GM18867 (cell line): ENCODE results near the gene ZNF573.
"Not testable (repeated sequence)": the region's sequence is repeated elsewhere in the genome, so short reads cannot be mapped to it uniquely, and the experiment has no call there.

Experiments
- ATAC-seq: cut with Tn5 transposase; IDR thresholded peaks from one replicate; pipeline ENCODE4 v1.9.1; 2021; ENCODE audit warnings: mild to moderate bottlenecking, moderate library complexity; ENCODE audit not compliant: unreplicated experiment

The ZNF573 gene

DNA sequence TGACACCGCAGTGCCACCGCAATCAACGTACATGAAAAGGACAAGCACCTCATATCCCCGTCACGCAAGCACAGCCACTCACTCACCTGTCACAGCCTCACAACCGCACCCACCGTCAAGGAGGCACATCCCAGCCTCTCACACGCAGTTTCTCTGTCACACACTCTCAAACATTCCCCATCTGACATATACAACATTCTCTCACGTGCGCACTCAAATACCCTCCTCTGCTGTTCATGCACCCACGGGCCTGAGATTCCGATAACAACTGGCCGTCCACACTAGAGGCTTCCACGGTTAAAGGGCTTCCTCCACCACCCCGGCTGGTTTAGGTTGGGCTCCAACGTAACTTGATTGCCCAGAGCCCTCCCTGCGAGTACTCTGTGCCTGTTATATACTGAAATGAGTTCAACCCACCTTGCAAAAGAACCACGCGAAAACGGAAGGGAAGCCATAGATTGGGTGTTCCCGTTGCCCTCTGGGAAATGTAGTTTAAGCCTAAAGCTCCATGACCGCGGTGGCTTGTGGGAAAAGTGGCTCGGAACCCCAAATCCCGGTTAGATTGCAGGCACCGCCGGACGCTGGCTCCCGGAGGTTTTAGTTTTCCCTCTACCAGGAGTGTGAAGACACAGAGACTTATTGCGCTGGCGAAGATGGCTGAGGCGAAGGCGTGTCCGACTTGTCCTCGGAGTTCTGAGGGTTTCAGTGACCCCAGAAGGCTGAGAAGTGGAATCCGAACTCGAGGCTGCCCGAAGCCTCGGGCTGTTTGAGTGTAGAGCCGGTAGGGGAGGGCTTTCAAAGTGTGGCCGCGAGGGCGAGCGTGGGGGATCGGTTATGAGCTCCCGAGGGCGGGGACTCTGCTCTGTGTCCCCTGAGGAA is at the start of gene ZNF573:
ZNF573 (minus strand) TSS at position 460 of the 879 bp plus-strand sequence. CDS start 5,857 bp downstream, outside the sequence.
- peak; percentile 90 for ATAC-seq

DNA sequence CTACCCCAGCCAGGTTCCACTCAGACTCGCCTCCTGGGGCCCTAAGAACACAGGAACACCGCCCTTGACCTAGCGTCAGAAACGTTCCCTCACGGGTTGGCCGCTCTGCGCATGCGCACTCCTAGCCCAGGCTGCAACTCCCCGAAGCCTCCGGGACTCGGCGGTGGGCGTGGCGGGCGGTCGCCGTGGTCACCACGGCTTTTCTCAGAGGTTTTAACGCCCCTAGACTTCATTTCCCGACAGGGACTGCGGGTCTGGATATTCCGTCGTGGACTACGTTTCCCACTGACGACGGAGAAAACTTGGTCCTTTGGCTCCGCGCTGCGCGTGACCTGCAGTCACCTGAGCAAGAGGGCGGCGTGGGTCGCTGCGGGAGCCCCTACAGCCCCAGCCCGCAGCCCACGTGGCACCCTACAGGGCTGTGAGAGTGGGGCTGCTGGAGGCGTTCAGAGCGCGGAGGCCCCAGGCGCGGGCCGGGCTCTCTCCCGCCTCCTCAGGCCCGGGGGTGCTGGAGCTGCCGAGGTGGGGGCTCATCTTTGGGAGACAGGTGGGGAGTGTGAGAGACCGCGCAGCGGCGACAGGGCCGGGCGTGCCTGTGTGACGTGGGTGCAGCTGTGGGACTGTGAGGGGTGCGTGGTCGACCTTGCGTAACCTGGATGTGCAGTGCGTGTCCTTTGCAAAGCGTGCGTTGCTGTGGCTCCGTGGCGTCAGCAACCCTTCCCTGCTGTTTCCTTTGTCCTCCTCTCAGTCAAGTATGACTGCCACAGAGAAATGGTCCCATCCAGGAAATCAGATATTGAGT is 38.0 kb upstream of the ZNF573 start:
- no peak for ATAC-seq

DNA sequence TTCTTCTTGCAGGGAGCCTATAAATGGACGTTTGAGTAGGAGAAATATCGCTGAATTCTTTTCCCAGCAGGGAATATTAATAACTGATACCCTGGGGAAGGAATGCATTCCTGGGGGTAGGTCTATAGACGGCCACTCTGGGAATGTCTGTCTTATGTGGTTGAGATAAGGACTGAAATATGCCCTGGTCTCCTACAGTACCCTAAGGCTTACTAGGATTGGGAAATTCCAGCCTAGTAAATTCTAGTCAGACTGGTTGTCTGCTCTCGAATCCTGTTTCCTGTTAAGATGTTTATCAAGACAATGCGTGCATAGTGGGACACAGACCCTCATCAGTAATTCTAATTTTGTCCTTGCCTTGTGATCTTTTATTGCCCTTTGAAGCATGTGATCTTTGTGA is 36.2 kb upstream of the ZNF573 start:
- ATAC-seq: not testable (repeated sequence)

DNA sequence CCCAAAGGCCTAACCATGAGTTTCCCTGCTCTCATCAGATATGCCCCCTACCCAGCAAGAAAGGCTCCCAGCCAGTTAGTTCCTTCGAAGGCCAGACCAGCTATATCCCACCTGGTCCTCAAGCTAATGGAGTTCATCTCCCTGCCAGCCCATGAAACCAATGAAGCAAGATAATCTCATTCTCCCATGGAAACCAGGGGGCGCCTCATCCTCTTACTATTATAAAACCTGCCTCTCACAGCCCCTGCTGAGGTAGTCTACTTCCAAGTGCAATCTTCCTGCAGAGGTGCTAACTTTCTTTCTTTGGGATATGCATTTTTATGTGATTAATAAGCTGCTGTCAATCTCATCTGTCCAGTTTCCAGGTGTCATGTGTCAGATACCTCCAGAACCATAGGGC is 34.0 kb upstream of the ZNF573 start:
- no peak for ATAC-seq

DNA sequence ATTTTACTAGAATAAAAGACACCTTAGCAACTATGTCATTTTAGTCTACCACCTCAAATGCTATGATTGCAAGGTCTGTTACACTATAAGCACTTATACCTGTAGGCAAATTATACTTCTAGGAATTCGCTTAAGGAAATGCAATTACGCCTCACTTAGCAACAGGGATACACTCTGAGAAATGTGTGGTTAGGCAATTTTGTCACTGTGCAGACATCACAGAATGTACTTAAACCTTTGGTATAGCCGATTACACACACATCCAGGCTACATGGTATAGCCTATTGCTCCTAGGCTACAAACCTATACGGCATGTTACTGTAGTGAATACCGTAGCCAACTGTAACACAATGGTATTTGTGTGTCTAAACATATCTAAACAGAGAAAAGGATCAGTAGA is 30.0 kb upstream of the ZNF573 start:
- no peak for ATAC-seq

DNA sequence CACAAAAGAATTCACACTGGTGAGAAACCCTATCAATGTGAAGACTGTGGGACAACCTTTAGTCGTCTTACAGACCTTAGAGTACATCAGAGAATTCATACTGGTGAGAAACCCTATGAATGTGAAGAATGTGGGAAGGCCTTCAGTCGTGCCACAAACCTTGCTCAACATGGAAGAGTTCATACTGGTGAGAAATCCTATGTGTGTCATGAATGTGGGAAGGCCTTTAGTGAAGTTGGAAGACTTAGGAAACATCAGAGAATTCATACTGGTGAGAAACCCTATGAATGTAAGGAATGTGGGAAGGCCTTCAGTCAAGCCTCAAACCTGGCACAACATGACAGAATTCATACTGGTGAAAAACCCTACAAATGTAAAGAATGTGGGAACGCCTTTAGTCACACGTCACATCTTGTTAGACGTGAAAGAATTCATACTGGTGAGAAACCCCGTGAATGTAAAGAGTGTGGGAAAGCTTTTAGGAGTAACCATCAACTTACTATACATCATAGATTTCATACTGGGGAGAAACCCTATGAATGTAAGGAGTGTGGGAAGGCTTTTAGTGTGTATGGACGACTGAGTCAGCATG is 24.0 kb upstream of the ZNF573 start:
- ATAC-seq: no peak

DNA sequence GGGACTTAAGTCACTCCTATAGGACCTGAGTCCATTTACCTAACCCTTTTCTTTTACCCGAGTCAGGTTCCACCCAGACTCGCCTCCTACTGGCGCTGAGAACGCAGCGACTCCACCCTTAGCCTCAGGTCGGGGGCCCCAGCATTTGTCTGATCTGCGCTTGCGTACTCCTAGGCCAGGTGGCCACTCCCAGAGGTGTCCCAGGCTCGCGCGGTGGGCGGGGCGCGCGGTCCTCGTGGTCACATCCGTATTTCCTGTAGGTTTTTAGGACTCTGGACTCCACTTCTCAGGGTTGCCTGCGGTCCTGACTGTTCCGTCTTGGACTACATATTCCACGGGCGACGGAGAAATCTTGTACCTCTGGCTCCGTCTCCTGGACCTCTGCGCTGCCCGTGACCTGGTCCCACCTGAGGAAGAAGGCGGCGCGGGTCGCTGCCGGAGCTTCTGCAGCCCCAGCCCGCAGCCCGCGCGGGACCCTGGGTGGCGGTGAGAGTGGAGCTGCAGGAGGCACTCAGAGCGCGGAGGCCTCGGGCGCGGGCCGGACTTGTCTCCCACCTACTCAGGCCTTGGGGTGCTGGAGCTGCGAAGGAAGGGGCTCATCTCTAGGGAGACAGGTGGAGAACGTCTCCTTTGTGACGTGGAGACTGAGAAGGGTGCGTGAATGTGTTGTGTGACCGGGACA is 11.0 kb upstream of the ZNF573 start:
- ATAC-seq: no peak

DNA sequence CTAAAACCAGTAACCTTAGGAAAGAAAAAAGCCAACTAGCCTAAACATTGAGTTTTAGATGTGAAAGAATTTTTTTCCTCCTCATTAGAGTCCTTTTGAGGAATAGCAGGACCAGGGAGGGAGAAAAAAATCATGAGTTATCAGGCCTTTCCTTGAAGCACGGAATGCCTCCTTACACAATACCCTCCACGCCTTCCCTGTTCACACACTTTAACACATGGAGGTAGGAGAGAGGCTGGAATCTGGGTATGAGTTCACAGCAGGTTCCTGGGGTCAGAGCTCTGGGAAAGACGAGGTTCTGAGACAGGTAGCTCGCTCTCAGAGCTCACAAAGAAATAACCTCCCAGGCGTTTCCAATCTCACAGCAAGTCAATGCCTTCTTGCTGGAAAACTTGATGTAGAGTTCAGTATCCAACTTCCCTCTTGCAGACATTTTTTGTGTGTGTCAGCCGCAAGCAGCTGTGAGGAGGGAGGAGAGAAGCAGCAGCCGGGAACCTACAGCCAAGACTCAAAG is 716 bp downstream of the ZNF573 start:
- no peak for ATAC-seq

DNA sequence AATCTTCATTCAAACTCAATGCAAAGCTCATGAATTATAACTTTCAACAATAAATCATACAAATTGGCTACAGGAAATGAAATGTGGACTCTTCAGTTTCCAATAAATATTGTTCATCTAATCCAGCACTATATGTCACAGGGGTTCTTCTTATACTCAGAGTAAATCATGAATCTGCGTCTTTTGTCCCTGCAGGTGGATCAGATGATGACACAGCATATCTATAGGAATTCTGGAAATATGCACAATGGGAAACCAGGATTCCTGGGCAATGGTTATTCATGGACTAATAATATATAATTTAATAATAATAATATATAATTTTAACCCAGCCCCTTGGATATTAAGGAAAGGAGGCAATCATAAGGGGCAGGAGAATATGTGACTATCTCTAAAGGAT is 8.4 kb downstream of the ZNF573 start:
- ATAC-seq: no peak

DNA sequence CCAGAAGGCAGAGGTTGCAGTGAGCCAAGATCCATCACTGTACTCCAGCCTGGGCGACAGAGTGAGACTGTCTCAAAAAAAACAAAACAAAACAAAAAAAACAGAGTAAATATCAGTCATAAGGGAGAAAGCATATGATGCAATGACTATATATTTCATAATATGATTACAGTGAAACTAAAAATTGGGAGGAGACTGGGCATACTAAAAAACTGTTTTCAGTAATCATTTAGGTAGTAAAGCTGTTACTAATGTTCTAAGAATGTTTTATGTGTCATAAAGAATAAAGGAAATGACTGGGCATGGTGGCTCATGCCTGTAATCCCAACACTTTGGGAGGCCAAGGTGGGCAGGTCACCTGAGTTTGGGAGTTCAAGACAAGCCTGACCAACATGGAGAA is 15.9 kb downstream of the ZNF573 start:
- ATAC-seq: no peak

DNA sequence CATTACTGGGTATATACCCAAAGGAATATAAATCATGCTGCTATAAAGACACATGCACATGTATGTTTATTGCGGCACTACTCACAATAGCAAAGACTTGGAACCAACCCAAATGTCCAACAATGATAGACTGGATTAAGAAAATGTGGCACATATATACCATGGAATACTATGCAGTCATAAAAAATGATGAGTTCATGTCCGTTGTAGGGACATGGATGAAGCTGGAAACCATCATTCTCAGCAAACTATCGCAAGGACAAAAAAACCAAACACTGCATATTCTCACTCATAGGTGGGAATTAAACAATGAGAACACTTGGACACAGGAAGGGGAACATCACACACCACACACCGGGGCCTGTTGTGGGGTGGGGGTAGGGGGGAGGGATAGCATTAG is 21.7 kb downstream of the ZNF573 start:
- ATAC-seq: not testable (repeated sequence)

DNA sequence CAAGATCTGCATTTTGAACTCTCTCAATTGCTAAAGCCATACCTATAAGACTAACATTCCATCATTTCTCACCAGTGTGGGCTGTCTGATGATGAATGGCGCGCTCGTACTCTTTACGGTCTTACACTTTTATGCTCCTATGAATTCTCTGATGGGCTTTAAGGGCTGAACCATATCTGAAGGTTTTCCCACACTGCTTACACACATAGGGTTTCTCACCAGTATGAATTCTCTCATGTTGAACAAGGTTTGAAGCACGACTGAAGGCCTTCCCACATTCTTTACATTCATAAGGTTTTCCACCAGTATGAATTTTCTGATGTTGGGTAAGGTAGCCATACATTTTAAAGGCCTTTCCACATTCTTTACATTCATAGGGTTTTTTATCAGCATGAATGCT is 41.0 kb downstream of the ZNF573 start:
- ATAC-seq: no peak

DNA sequence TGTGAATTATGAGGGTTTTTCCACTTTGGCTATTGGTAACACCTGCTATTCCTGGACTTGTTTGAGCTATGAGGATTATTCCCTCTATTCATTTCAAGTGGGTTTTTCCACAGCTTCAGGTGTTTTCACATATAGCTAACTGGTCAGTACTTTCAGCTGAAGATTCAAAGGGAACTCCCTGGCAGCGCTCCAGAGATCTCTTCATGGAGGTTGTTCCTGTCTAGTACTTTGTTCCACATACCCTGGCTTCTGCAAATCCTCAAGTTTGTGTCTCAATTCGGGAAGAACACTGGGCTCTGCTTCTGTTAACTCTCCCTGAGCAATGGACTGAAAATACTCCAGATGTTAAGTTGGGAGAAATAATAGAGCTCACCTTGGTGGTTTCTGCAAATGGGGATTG is 54.2 kb downstream of the ZNF573 start:
- ATAC-seq: no peak

DNA sequence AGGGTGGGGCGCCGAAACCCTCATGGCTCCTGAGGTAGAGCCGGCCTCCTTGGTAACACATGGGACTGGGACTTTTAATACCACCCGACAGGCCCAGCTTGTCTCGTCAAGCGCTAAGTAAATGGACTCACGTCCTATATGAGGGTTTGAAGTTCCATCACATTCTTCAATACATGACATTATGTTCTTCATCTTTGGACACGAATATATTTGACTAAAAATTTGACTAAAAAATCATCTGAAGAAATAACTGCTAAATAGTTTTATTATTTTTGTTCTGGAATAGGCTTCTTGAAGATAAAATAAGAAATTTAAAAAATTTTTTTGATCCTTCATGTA is 59.5 kb downstream of the ZNF573 start:
- no peak for ATAC-seq

DNA sequence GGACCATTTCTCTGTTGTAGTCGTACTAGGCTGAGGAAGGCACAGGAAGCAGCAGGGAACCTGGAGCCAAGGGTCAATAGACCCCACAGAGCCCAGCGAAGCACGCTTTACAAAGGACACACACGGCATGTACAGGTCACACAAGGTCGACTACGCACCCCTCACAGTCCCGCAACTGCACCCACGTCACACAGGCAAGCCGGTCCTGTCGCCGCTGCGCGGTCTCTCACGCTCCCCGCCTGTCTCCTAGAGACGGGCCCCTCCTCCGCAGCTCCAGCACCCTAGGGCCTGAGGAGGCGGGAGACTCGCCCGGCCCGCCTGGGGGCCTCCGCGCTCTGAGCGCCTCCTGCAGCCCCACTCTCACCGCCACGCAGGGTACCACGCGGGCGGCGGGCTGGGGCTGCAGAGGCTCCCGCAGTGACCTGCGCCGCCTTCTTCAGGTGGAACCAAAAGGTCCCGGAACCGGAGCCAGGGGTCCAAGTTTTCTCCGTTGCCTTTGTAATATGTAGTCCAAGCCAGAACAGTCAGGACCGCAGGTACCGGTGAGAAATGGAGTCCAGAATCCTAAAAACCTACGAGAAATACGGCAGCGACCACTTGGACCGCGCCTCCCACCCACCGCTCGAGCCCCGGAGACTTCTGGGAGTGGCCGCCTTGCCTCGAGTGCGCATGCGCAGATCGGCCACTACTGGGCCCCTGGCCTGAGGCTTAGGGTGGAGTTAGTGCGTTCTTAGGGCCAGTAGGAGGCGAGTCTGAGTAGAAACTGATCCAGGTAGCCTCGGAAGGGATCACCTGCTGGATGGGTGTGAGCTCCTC is 60.1 kb downstream of the ZNF573 start, which contains the start of gene ZNF607:
ZNF607 (minus strand) TSS at position 651 of the 816 bp plus-strand sequence. CDS start 8,143 bp downstream, outside the sequence.
- ATAC-seq: peak; percentile 94

DNA sequence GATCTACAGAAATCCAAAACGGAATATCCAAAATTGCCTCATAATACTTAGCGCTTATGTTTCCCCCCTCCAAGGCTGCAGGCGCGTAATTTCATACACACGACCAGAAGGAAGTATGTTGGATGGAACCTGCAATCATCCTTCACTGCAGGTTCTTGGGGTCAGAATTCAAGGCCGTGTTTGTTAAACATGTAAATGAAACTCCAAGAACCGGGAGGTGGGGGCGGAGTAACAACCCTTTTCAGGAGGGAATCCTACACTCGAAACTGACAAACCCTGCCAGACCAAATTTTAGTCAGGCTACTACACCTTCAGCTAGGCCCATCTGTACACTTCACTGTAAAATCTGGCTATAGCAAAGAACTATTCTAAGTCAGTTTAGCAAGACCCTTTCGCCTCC is 61.1 kb downstream of the ZNF573 start:
- no peak for ATAC-seq

DNA sequence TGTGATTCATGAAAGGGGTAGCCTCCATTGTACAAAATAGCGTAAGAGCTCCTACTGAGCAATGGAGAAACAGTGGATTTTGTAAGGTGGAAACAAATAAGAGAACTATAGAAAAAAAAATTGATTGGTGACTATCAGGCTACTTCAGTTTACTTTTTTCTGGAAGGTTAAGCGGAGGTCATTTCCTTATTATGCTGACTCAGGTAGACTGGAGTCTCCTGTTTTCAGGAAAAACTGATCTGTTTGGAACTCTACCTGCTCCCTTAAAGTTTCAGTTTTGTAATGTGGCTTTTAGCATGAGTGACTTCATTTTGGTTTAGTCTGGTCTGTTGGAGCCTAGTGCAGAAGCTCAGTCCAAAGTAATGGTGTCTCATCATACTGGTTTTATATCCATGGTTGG is 63.2 kb downstream of the ZNF573 start:
- ATAC-seq: no peak

DNA sequence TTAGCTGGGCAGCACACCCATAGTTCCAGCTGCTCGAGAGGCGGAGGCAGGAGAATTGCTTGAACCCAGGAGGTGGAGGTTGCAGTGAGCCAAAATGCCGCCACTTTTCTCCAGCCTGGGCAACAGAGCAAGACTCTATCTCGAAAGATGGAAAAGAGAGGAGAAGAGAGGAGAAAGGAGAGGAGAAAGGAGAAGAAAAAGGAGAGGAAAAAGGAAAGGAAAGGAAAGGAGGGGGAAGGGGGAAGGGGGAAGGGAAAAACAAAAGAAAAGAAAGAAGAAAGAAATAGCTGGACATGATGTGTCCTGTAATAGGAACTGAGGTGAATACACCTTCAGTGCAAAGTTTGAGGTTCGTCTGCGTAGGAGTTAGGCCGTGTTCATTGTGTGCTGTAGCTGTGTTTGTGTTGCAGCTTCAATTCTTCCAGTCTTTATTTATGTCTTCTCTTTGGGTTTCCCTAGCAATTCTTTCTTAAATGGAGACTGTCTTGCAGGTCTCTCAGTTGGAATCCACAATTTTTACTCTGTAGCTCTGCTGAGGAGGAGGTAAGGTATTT is 73.3 kb downstream of the ZNF573 start:
- no peak for ATAC-seq

DNA sequence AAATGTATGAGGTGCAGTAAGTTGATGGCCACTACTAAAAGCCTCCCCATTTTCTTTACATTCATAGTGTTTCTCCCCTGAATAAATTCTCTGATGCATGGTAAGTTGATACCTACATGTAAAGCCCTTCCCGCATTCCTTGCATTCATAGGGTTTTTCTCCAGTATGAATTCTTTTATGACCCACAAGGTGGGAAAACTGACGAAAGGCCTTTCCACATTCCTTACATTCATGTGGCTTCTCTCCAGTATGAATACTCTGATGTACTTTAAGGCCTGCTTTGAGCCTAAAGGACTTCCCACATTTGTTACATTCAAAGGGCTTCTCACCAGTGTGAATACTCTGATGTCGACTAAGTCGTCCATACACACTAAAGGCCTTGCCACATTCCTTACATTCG is 80.3 kb downstream of the ZNF573 start:
- no peak for ATAC-seq

DNA sequence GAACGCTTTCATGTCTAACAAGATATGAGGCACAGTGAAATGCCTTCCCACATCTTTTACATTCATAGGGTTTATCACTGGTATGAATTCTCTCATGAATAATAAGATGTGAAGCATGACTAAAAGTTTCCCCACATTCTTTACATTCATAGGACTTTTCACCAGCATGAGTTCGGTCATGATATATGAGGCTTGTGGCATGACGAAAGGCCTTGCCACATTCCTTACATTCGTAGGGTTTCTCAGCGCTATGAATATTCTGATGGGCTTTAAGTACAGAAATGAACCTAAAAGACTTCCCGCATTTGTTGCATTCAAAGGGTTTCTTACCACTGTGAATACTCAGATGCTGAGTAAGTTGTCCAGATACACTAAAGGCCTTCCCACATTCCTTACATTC is 81.2 kb downstream of the ZNF573 start:
- ATAC-seq: no peak
